ENCODE results near the gene POLR2E. TPM values are rescaled to one million over a fixed set of nuclear protein-coding genes. Genes with fewer than 3 reads are reported as not detected.

The POLR2E gene
- total RNA-seq, 2 donors from 2014 or later = 152 to 169 TPM

DNA sequence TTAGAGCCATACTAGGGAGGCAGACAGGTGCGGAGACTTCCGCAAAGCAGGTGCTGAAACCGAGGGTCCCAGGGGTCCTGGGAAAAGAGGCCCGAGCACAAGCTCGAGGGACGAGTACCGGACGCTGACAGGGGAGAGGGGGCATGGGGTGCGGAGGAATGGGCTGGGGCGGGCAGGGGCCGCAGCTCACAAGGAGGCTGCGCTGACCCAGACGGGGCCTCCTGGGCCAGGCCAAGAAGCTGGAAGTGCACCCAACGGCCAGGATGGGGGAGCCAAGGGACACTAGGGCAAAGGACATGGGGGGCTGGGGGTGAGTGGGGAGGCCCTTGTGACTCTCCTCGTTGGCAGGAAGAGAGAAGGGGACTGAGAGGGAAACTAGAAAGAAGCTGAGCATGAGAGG is 1.8 kb downstream of the POLR2E start:
- DNase-seq (ENCODE audit: low spot score) = no peak
- Histone ChIP-seq H3K4me1 (replicated peaks) (peaks cover 7% of the 10 kb centered on the region), H3K9me3 (no peaks in the 10 kb centered on the region), H3K36me3 (peaks cover 0 to 10% of the 10 kb centered on the region in 2 donors), H3K27me3 (replicated peaks; ENCODE audit: insufficient read depth) (no peaks in the 10 kb centered on the region), H3K4me3 (no peak overlapping the region), H3K27ac (no peak overlapping the region)
- 86% methylated on average over 15 of the region's 15 CpGs for WGBS
- no peak for TF ChIP-seq POLR2AphosphoS5 (IDR thresholded peaks at IDR 0.05)
- TF ChIP-seq, protein P1, sequence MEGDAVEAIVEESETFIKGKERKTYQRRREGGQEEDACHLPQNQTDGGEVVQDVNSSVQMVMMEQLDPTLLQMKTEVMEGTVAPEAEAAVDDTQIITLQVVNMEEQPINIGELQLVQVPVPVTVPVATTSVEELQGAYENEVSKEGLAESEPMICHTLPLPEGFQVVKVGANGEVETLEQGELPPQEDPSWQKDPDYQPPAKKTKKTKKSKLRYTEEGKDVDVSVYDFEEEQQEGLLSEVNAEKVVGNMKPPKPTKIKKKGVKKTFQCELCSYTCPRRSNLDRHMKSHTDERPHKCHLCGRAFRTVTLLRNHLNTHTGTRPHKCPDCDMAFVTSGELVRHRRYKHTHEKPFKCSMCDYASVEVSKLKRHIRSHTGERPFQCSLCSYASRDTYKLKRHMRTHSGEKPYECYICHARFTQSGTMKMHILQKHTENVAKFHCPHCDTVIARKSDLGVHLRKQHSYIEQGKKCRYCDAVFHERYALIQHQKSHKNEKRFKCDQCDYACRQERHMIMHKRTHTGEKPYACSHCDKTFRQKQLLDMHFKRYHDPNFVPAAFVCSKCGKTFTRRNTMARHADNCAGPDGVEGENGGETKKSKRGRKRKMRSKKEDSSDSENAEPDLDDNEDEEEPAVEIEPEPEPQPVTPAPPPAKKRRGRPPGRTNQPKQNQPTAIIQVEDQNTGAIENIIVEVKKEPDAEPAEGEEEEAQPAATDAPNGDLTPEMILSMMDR (IDR thresholded peaks at IDR 0.05) = no peak
- TF ChIP-seq POLR2A (IDR thresholded peaks at IDR 0.05) = no peak
- intact Hi-C loops (cut with DNase I) = no loop called here

DNA sequence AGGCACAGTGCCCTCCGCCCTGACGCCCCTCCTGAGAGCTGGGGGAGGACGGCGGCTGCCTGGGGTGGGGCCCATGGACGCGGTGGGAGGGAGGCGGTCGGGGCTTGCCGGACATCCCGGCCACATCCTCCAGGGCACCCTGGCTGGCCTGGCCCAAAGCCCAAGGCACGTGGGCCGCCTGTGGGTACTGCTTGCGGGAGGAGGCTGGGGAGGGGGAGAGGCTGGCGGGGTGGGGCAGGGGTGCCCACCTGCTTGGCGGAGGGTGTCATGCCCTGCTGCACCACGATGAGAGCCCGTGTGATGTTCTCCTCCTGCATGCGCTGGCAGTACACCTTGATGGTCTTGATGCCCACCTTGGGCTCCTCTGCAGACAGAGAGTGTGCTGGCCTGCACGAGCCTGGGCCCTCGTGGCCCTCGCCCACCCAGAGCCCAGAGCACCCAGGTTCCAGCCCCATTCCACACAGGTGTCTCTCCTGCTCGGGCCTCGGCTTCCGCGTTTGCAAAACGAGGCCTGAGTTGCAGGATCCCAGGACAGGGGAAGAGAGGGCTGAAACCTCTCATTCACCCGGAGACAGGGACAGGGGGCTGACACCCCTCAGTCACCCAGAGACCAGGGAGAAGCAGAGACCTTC is 3.5 kb downstream of the POLR2E start:
- H3K4me1 ChIP-seq (replicated peaks) = peaks cover 7% of the 10 kb centered on the region
- no peaks in the 10 kb centered on the region for H3K27me3 ChIP-seq (replicated peaks; ENCODE audit: insufficient read depth)
- intact Hi-C loops (cut with DNase I) = no loop called here
- DNase-seq (ENCODE audit: low spot score) = no peak
- no peak overlapping the region for H3K27ac ChIP-seq
- peaks cover 0 to 10% of the 10 kb centered on the region in 2 donors for H3K36me3 ChIP-seq
- H3K9me3 ChIP-seq = no peaks in the 10 kb centered on the region
- 88% methylated on average over 18 of the region's 27 CpGs for WGBS
- H3K4me3 ChIP-seq = no peak overlapping the region
- TF ChIP-seq POLR2A (IDR thresholded peaks at IDR 0.05) (no peak), POLR2AphosphoS5 (IDR thresholded peaks at IDR 0.05) (no peak)
- TF ChIP-seq, protein P1 (IDR thresholded peaks at IDR 0.05) = no peak

DNA sequence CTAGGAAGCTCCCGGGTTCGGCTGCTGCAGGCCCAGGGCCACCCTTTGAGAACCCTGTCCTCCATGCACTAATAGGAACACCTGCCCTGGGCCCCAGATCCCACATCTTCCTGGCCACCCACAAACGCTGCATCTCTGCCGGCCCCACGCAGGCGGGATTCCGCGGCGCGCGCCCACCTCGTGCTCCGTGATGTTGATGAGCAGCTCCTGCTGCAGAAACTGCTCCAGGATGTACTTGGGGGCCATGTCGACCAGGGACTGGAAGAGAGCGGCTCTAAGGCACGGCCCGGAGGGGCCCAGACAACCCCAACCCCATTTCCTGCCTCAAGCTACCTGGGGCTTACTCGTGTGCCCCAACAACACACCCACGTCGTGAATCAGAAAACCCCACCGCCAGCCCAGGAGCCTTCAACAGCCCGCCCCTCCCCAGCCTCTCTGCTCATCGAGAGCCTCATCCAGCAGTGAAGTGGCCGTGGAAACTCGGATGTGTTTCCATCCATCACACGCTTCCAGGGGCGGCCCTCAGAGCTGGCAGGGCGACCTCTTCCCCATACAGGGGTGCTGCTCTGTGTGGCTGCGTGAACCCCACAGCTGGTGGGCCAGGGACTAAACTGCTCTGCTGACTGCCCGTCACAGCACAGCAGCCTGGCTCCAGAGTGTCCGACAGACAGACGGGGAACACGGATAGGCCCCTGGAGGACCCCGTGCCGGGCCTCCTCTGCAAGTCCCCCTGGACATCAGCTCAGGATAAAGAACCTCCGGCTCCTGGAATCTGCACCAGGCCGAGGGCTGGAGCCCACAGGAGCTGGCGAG is 4.2 kb downstream of the POLR2E start:
- no peak for DNase-seq (ENCODE audit: low spot score)
- Histone ChIP-seq H3K4me1 (replicated peaks) (peaks cover 7% of the 10 kb centered on the region), H3K27me3 (replicated peaks; ENCODE audit: insufficient read depth) (no peaks in the 10 kb centered on the region), H3K27ac (no peak overlapping the region), H3K4me3 (no peak overlapping the region), H3K9me3 (no peaks in the 10 kb centered on the region), H3K36me3 (peaks cover 0 to 10% of the 10 kb centered on the region in 2 donors)
- TF ChIP-seq POLR2A (IDR thresholded peaks at IDR 0.05) = no peak
- TF ChIP-seq, protein P1 (IDR thresholded peaks at IDR 0.05) = no peak
- no peak for TF ChIP-seq POLR2AphosphoS5 (IDR thresholded peaks at IDR 0.05)
- 94% methylated on average over 38 of the region's 38 CpGs for WGBS
- intact Hi-C loops (cut with DNase I) = no loop called here

DNA sequence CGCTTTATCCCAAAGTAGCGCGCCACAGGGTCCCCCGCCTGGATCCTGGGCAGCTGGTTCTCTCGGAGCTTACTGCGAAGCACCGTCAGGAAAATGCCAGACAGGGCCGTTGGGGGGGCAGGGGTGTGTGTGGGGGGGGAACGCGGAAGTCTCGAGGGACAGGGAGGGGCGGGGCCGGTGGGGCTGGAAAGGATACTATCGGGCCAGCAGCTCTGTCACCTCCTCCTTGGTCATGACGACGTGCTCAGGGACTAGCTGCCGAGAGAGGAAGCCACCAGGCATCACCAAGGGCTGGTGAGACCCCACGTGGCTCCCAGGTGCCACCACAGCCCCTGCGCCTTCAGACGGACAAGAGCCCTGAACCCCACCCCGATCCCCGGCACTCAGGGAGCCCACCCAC is 5.3 kb downstream of the POLR2E start:
- Histone ChIP-seq H3K36me3 (peaks cover 0 to 10% of the 10 kb centered on the region in 2 donors), H3K4me3 (no peak overlapping the region), H3K27me3 (replicated peaks; ENCODE audit: insufficient read depth) (no peaks in the 10 kb centered on the region), H3K4me1 (replicated peaks) (peaks cover 7% of the 10 kb centered on the region), H3K9me3 (no peaks in the 10 kb centered on the region), H3K27ac (no peak overlapping the region)
- no peak for TF ChIP-seq POLR2A (IDR thresholded peaks at IDR 0.05)
- TF ChIP-seq POLR2AphosphoS5 (IDR thresholded peaks at IDR 0.05) = no peak
- TF ChIP-seq, protein P1 (IDR thresholded peaks at IDR 0.05) = no peak
- intact Hi-C loops (cut with DNase I) = no loop called here
- 76% methylated on average over 20 of the region's 22 CpGs for WGBS
- DNase-seq (ENCODE audit: low spot score) = no peak

Measured in prostate gland (tissue), 2 donors.